Endothelial cell of umbilical vein (primary cell): ENCODE results near the gene TTBK1. TPM values are rescaled to one million over a fixed set of nuclear protein-coding genes. Genes with fewer than 3 reads are reported as not detected.

Experiments used
- BruUV-seq: library from RNA; stranded (reverse); fragments of 400-500 nt; replicated peaks from 2 replicates; lab custom pipeline; 2021; lab: Mats Ljungman, UMichigan
- CTCF ChIA-PET: fragments of 300-600, 350-600 bp; sonication (Branson Sonifier 250); formaldehyde crosslinking; loops from one replicate; lab custom pipeline; 2021; ENCODE audit warnings: antibody characterized with exemption, inconsistent platforms; lab: Charles Lee
- POLR2A ChIA-PET: fragments of 300-600, 350-600 bp; sonication (Branson Sonifier 250); formaldehyde crosslinking; loops from one replicate; lab custom pipeline; 2021; ENCODE audit warnings: antibody characterized with exemption, inconsistent platforms; lab: Charles Lee
- DNase-seq: peaks from one replicate; pipeline ENCODE4 v3.0.0-alpha.2; 2011; ENCODE audit warnings: low read depth, low spot score
- FAIRE-seq: peaks from 2 replicates; lab custom pipeline; 2011; peaks lifted over from hg19 to GRCh38; lab: Jason Lieb, UNC
- H2AFZ ChIP-seq: 2 replicates; pipeline ENCODE4 v1.6.0; 2012; ENCODE audit warnings: low read depth, low read length, control low read depth, inconsistent platforms
- H3K27ac ChIP-seq: 2 replicates; pipeline ENCODE4 v1.5.1; 2011; ENCODE audit warnings: low read depth, mild to moderate bottlenecking, control low read depth, low read length, moderate library complexity; ENCODE audit not compliant: insufficient read depth
- H3K27me3 ChIP-seq, 2 experiments: 2 replicates each; pipeline versions ENCODE4 v1.6.0 to v1.6.1; 2011; ENCODE audit warnings: low read length in 2 of 2, mixed read lengths in 1 of 2; ENCODE audit not compliant: control insufficient read depth in 2 of 2, insufficient read depth in 2 of 2
- H3K36me3 ChIP-seq, 2 experiments: 2 replicates in 1 of 2; 3 replicates in 1 of 2; pipeline ENCODE4 v1.5.1; 2011; ENCODE audit warnings: low read length in 2 of 2, mild to moderate bottlenecking in 1 of 2, moderate library complexity in 1 of 2; ENCODE audit not compliant: control insufficient read depth in 2 of 2, insufficient read depth in 2 of 2; ENCODE audit errors: extremely low read depth in 1 of 2
- H3K4me1 ChIP-seq: 3 replicates; pipeline ENCODE4 v1.5.1; 2011; ENCODE audit warnings: mild to moderate bottlenecking, low read length; ENCODE audit not compliant: control insufficient read depth, insufficient read depth; ENCODE audit errors: extremely low read depth
- H3K4me2 ChIP-seq: 2 replicates; pipeline ENCODE4 v1.6.1; 2011; ENCODE audit warnings: low read length, control low read depth, mixed read lengths; ENCODE audit not compliant: insufficient read depth
- H3K4me3 ChIP-seq, 3 experiments: fragments of 200-600 bp in 1 of 3; sonication (generic), shearing (Covaris generic) in 1 of 3; replicated peaks in 1 of 3; 2 replicates each; pipeline ENCODE4 v1.5.1; 2011 to 2016; ENCODE audit warnings: control low read depth in 3 of 3, low read length in 3 of 3, mild to moderate bottlenecking in 2 of 3, inconsistent platforms in 1 of 3, low read depth in 1 of 3, moderate library complexity in 1 of 3; ENCODE audit not compliant: insufficient read depth in 1 of 3
- H3K79me2 ChIP-seq: 2 replicates; pipeline ENCODE4 v1.6.0; 2012; ENCODE audit warnings: low read length, inconsistent platforms; ENCODE audit not compliant: control insufficient read depth, insufficient read depth
- H3K9ac ChIP-seq: replicated peaks from 2 replicates; pipeline ENCODE3; 2011; ENCODE audit warnings: low read length, control low read depth; ENCODE audit not compliant: insufficient read depth; ENCODE audit errors: extremely low read depth
- H3K9me1 ChIP-seq: replicated peaks from 3 replicates; pipeline ENCODE4 v1.6.0; 2011; ENCODE audit warnings: mild to moderate bottlenecking, low read length; ENCODE audit not compliant: control insufficient read depth, insufficient read depth; ENCODE audit errors: extremely low read depth
- H3K9me3 ChIP-seq: replicated peaks from 2 replicates; pipeline ENCODE4 v1.5.1; 2012; ENCODE audit warnings: low read length, inconsistent platforms; ENCODE audit not compliant: control insufficient read depth, insufficient read depth
- H4K20me1 ChIP-seq: replicated peaks from 2 replicates; pipeline ENCODE3; 2011; ENCODE audit warnings: mild to moderate bottlenecking, low read length; ENCODE audit not compliant: control insufficient read depth, insufficient read depth; ENCODE audit errors: extremely low read depth
- EZH2 ChIP-seq: IDR thresholded peaks from 2 replicates; pipeline ENCODE4 v1.6.1; 2012; ENCODE audit warnings: borderline replicate concordance, low read depth, mild to moderate bottlenecking, moderate library complexity, low read length, inconsistent platforms; ENCODE audit not compliant: severe bottlenecking
- FOS ChIP-seq: IDR thresholded peaks from 2 replicates; pipeline ENCODE4 v1.6.1; 2011; ENCODE audit warnings: mild to moderate bottlenecking, low read length, moderate library complexity, borderline replicate concordance; ENCODE audit not compliant: insufficient read depth
- GATA2 ChIP-seq: IDR thresholded peaks from 2 replicates; pipeline ENCODE4 v1.7.0; 2011; ENCODE audit warnings: low read depth, mild to moderate bottlenecking, moderate library complexity, mixed read lengths, low read length; ENCODE audit not compliant: insufficient read length, insufficient read depth
- JUN ChIP-seq: IDR thresholded peaks from 2 replicates; pipeline ENCODE4 v1.6.1; 2011; ENCODE audit warnings: borderline replicate concordance, low read depth; ENCODE audit not compliant: insufficient read length, insufficient read depth
- MYC ChIP-seq: IDR thresholded peaks from one replicate; pipeline ENCODE4 v1.6.1; 2011; ENCODE audit warnings: mild to moderate bottlenecking, low read depth, low read length
- POLR2A ChIP-seq: IDR thresholded peaks from 2 replicates; pipeline ENCODE4 v1.6.1; 2012; ENCODE audit warnings: low read depth, mild to moderate bottlenecking, control low read depth, low read length
- POLR2AphosphoS5 ChIP-seq: IDR thresholded peaks from 2 replicates; pipeline ENCODE4 v1.6.1; 2012; ENCODE audit warnings: low read depth, mild to moderate bottlenecking, control low read depth, low read length, moderate library complexity; ENCODE audit not compliant: insufficient read depth
- dilution Hi-C: fragments of 300-500 bp; cut with MboI; formaldehyde crosslinking; loops from one replicate; pipeline ENCODE4 v1.15.0; 2019; ENCODE audit warnings: low sequenced_read_pairs; ENCODE audit not compliant: extremely low pct_ligation_motif_present
- intact Hi-C: fragments of 100-400 bp; cut with micrococcal nuclease; formaldehyde crosslinking; loops from one replicate; pipeline ENCODE4 v1.10.0; 2022
- polyA plus RNA-seq, 4 experiments: library from polyadenylated mRNA; depleted of rRNA in 3 of 4; stranded (reverse) in 3 of 4; unstranded in 1 of 4; fragments of >200 nt; gene quantifications; 2 replicates each; pipeline versions ENCODE4 v1.2.1 to v1.2.3, GENCODE V29; 2011 to 2012; ENCODE audit warnings: missing spikeins in 1 of 4
- total RNA-seq: library from RNA; stranded (reverse); gene quantifications from 2 replicates; pipeline ENCODE4 v1.2.3, GENCODE V29; 2021
- TF ChIP-seq, protein P1 (sequence below): IDR thresholded peaks from 2 replicates; pipeline ENCODE4 v1.6.1; 2011; ENCODE audit not compliant: insufficient read depth, insufficient read length
- TF ChIP-seq, protein P2 (sequence below), 2 donors: IDR thresholded peaks; 1 replicate in 1 of 2; 2 replicates in 1 of 2; pipeline ENCODE4 v1.5.1; 2011; ENCODE audit warnings: low read length in 2 of 2, mild to moderate bottlenecking in 2 of 2, moderate library complexity in 2 of 2, control low read depth in 1 of 2, inconsistent platforms in 1 of 2, low read depth in 1 of 2; ENCODE audit not compliant: insufficient read depth in 1 of 2; ENCODE audit errors: extremely low read depth in 1 of 2

Gene TTBK1
- total and polyA plus RNA-seq, 2 donors (not counting 3 experiments of a cell fraction or from before 2014, with no cell fraction given): 0.06 TPM; not detected in 1

DNA sequence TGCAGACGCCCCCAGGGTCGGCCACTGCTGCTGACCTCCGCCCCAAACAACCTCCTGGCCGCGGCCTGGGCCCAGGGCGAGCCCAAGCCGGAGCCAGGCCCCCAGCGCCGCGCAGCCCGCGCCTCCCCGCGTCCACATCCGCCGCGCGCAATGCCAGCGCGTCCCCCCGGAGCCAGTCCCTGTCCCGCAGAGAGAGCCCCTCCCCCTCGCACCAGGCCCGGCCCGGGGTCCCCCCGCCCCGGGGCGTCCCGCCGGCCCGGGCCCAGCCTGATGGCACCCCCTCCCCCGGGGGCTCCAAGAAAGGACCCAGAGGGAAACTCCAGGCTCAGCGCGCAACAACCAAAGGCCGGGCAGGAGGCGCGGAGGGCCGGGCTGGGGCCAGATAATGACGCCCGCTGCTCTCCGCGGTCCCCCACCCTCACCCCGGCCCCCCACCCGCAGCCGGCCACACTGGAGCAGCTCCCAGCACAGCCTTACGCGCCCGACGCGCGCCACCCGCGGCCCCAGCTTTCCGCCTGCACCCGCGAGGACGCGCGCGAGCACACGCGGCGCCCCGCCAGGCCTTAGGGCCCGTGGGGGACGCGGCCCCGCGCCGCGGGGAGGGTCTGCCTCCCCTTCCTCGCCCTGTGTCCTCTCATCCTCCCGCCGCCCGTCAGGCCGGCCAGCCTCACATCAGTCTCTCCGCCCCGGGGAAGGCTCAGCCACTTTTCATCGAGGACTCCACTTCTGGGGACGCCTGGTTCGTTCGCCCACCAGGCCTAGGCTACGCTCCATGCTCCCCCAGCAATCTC, 41.9 kb downstream of the TTBK1 start:
- no peaks in the 10 kb centered on the region for H3K4me1 ChIP-seq
- H3K9me3 ChIP-seq: no peaks in the 10 kb centered on the region
- no peak overlapping the region for H3K9ac ChIP-seq
- H2AFZ ChIP-seq: no peak overlapping the region
- ChIA-PET POLR2A (no interaction called here), CTCF (no interaction called here)
- no peak for FAIRE-seq
- intact Hi-C loops: no loop called here
- H3K79me2 ChIP-seq: no peaks in the 10 kb centered on the region
- no peak overlapping the region for H3K4me3 ChIP-seq
- no peak for TF ChIP-seq EZH2
- TF ChIP-seq, protein P1, sequence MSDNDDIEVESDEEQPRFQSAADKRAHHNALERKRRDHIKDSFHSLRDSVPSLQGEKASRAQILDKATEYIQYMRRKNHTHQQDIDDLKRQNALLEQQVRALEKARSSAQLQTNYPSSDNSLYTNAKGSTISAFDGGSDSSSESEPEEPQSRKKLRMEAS: no peak
- TF ChIP-seq JUN: no peak
- no peak for TF ChIP-seq POLR2A
- TF ChIP-seq, protein P2, sequence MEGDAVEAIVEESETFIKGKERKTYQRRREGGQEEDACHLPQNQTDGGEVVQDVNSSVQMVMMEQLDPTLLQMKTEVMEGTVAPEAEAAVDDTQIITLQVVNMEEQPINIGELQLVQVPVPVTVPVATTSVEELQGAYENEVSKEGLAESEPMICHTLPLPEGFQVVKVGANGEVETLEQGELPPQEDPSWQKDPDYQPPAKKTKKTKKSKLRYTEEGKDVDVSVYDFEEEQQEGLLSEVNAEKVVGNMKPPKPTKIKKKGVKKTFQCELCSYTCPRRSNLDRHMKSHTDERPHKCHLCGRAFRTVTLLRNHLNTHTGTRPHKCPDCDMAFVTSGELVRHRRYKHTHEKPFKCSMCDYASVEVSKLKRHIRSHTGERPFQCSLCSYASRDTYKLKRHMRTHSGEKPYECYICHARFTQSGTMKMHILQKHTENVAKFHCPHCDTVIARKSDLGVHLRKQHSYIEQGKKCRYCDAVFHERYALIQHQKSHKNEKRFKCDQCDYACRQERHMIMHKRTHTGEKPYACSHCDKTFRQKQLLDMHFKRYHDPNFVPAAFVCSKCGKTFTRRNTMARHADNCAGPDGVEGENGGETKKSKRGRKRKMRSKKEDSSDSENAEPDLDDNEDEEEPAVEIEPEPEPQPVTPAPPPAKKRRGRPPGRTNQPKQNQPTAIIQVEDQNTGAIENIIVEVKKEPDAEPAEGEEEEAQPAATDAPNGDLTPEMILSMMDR (IDR thresholded peaks at IDR 0.05; ENCODE audit: extremely low read depth in 1 of 2, insufficient read depth in 1 of 2, low read depth in 1 of 2, low read length in 2 of 2): no peak
- TF ChIP-seq FOS: no peak
- TF ChIP-seq MYC: no peak
- TF ChIP-seq GATA2: no peak
- no peak for TF ChIP-seq POLR2AphosphoS5
- H3K4me2 ChIP-seq: no peak overlapping the region
- dilution Hi-C loops: no loop called here
- peaks cover 5 to 12% of the 10 kb centered on the region in 2 experiments for H3K27me3 ChIP-seq
- H3K9me1 ChIP-seq: no peaks in the 10 kb centered on the region
- H3K36me3 ChIP-seq: no peaks in the 10 kb centered on the region
- H4K20me1 ChIP-seq: no peaks in the 10 kb centered on the region
- no TSS peak for BruUV-seq
- no peak for DNase-seq
- H3K27ac ChIP-seq: no peak overlapping the region
